Smooth muscle cell (in vitro differentiated cells): ENCODE data around the gene AP3D1. TPM values are rescaled to one million over a fixed set of nuclear protein-coding genes. Genes with fewer than 3 reads are reported as not detected.

Source experiments
- DNase-seq: peaks from one replicate; lab custom pipeline; 2025; ENCODE audit not compliant: unreplicated experiment; lab: John Stamatoyannopoulos, UW
- H2AFZ ChIP-seq: fragments of 200-600 bp; sonication (generic); 2 replicates; pipeline ENCODE4 v1.6.0; 2016; ENCODE audit warnings: antibody characterized with exemption, low read depth, mild to moderate bottlenecking
- H3F3A ChIP-seq: fragments of 200-600 bp; sonication (generic); 2 replicates; pipeline ENCODE4 v1.6.0; 2017; ENCODE audit warnings: antibody characterized with exemption, low read depth
- H3K27ac ChIP-seq: fragments of 200-600 bp; sonication (generic); 2 replicates; pipeline ENCODE4 v1.5.1; 2016; ENCODE audit warnings: low read depth, mild to moderate bottlenecking
- H3K27me3 ChIP-seq: fragments of 200-600 bp; sonication (generic); 2 replicates; pipeline ENCODE4 v1.6.1; 2016; ENCODE audit warnings: low read depth, mild to moderate bottlenecking
- H3K36me3 ChIP-seq: fragments of 200-600 bp; sonication (generic); 2 replicates; pipeline ENCODE4 v1.5.1; 2016; ENCODE audit warnings: low read depth
- H3K4me1 ChIP-seq: fragments of 200-600 bp; sonication (generic); 2 replicates; pipeline ENCODE4 v1.5.1; 2016; ENCODE audit warnings: low read depth
- H3K4me2 ChIP-seq: fragments of 200-600 bp; sonication (generic); 2 replicates; pipeline ENCODE4 v1.6.0; 2016; ENCODE audit warnings: mild to moderate bottlenecking
- H3K4me3 ChIP-seq: fragments of 200-600 bp; sonication (generic); 2 replicates; pipeline ENCODE4 v1.5.1; 2016; ENCODE audit warnings: mild to moderate bottlenecking
- H3K79me2 ChIP-seq: fragments of 200-600 bp; sonication (generic); 2 replicates; pipeline ENCODE4 v1.6.0; 2016; ENCODE audit warnings: low read depth, mild to moderate bottlenecking
- H3K9ac ChIP-seq: fragments of 200-600 bp; sonication (generic); 2 replicates; pipeline ENCODE4 v1.6.0; 2016; ENCODE audit warnings: low read depth
- H3K9me3 ChIP-seq: fragments of 200-600 bp; sonication (generic); replicated peaks from 2 replicates; pipeline ENCODE4 v1.5.1; 2016; ENCODE audit warnings: low read depth
- H4K20me1 ChIP-seq: fragments of 200-600 bp; sonication (generic); 2 replicates; pipeline ENCODE4 v1.6.0; 2016; ENCODE audit warnings: low read depth
- CTCF ChIP-seq: fragments of 200-600 bp; sonication (generic); IDR thresholded peaks from 2 replicates; pipeline ENCODE4 v1.5.1; 2017; ENCODE audit warnings: borderline replicate concordance, mild to moderate bottlenecking, antibody characterized with exemption; ENCODE audit not compliant: insufficient read depth, poor library complexity, severe bottlenecking
- WGBS: methylation state at CpG from one replicate; pipeline ENCODE4 v1.1.7; 2016; ENCODE audit warnings: low lambda C conversion rate; 5-methylcytosine and 5-hydroxymethylcytosine counted together
- polyA plus RNA-seq: library from polyadenylated mRNA; unstranded; fragments of >200 nt; fragmentation: Nextera tagmentation; extraction: Ambion mirVana; gene quantifications from 2 replicates; pipeline ENCODE4 v1.2.1, GENCODE V29; 2016
- total RNA-seq: library from RNA; depleted of rRNA; stranded (reverse); fragments of >200 nt; gene quantifications from 2 replicates; pipeline ENCODE4 v1.2.3, GENCODE V29; 2014

The AP3D1 gene
- total and polyA plus RNA-seq, 2 experiments from 2014 or later, result 66.2 to 81.0 TPM

- Histone ChIP-seq H3K4me1 (peaks cover 10% of the 10 kb centered on the region), H3K27ac (no peak overlapping the region), H3K36me3 (no peaks in the 10 kb centered on the region), H3K4me2 (peak overlapping the region; percentile 91), H4K20me1 (peaks cover 73% of the 10 kb centered on the region), H3K9me3 (no peaks in the 10 kb centered on the region), H2AFZ (no peak overlapping the region), H3K9ac (no peak overlapping the region), H3K4me3 (no peak overlapping the region), H3K27me3 (no peaks in the 10 kb centered on the region), H3K79me2 (peaks cover 75% of the 10 kb centered on the region), H3F3A (peaks cover 7% of the 10 kb centered on the region)
- 93% methylated on average over 16 of the region's 16 CpGs for WGBS
- TF ChIP-seq CTCF, result no peak
- DNase-seq, result no peak
These were observed 2.8 kb downstream of the AP3D1 start for GRCh38 chr19:2148482-2149135.

GRCh38 chr19:2145831-2146241, 5.5 kb downstream of the AP3D1 start:
- no peak for TF ChIP-seq CTCF
- Histone ChIP-seq H3K27me3 (no peaks in the 10 kb centered on the region), H4K20me1 (peaks cover 100% of the 10 kb centered on the region), H3K4me3 (no peak overlapping the region), H3K36me3 (no peaks in the 10 kb centered on the region), H2AFZ (no peak overlapping the region), H3K27ac (no peak overlapping the region), H3K4me2 (no peak overlapping the region), H3K79me2 (peaks cover 100% of the 10 kb centered on the region), H3F3A (no peaks in the 10 kb centered on the region), H3K4me1 (peaks cover 10% of the 10 kb centered on the region), H3K9ac (no peak overlapping the region), H3K9me3 (no peaks in the 10 kb centered on the region)
- WGBS, result 73% methylated on average over 16 of the region's 16 CpGs
- no peak for DNase-seq

GRCh38 chr19:2144190-2144589, 7.2 kb downstream of the AP3D1 start:
- no peak for TF ChIP-seq CTCF

More at GRCh38 chr19:2144190-2144589, 7.2 kb downstream of the AP3D1 start:
- H3F3A ChIP-seq, result no peaks in the 10 kb centered on the region
- H3K27me3 ChIP-seq, result no peaks in the 10 kb centered on the region
- no peak for DNase-seq
- H3K4me1 ChIP-seq, result no peaks in the 10 kb centered on the region
- H3K27ac ChIP-seq, result no peak overlapping the region
- peaks cover 100% of the 10 kb centered on the region for H3K79me2 ChIP-seq
- no peaks in the 10 kb centered on the region for H3K9me3 ChIP-seq
- WGBS, result 95% methylated on average over 15 of the region's 15 CpGs
- H3K4me2 ChIP-seq, result no peak overlapping the region
- H2AFZ ChIP-seq, result no peak overlapping the region
- no peak overlapping the region for H3K9ac ChIP-seq
- H3K4me3 ChIP-seq, result no peak overlapping the region
- peaks cover 100% of the 10 kb centered on the region for H4K20me1 ChIP-seq
- no peaks in the 10 kb centered on the region for H3K36me3 ChIP-seq
